Cerebellar nuclear complex (tissue), 1 donor: ENCODE results near the gene AKNAD1.
A peak's percentile ranks its signal among the peaks of the same experiment; 100 is the strongest.

Experiments
- DNase-seq, 2 experiments: peaks; one replicate each; lab custom pipeline; 2025; lab: John Stamatoyannopoulos, UW

Gene AKNAD1

DNA sequence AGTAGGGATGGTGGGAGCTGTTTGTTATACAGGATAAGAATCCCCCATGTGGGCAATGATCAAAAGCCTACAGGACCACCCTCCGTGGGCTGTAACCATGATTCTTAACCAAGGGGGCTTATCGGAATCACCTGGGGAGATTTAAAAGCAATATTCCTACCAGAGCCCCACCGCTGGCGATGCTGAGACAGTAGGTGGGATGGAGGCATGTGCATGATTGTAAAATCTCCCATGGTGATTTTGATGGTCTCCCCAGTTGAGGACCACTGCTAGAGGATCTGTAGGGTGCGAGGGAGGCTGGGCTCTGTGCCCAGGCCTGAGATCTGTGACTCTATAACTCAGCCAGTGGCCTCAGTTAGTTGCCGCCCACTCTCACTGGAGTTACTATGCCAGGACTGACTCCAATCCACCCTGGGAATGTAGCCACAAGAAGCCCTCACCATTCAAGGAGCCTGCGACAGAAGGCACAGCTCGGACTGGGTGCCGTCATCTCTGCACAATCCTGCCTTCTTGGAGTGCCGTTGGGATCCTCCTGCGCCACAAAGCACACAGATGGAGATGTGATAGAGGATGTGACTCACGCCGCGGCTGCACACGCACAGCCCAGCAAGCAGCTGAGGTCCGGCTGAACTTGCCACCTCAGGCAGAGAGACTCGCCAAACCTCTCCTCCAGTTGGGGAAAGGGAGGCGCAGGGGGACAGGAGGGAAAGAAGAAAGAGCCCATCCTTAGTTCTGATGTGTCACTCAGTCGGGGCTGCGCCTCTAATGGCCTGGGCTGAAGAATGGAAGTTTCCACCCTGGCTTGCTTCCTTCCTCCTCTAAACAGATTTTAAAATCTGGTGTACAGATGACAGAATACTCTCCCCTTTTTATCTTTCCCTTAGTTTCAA, 26.5 kb downstream of the AKNAD1 start:
- peak in 1 of 2 experiments; percentile 19 for DNase-seq

DNA sequence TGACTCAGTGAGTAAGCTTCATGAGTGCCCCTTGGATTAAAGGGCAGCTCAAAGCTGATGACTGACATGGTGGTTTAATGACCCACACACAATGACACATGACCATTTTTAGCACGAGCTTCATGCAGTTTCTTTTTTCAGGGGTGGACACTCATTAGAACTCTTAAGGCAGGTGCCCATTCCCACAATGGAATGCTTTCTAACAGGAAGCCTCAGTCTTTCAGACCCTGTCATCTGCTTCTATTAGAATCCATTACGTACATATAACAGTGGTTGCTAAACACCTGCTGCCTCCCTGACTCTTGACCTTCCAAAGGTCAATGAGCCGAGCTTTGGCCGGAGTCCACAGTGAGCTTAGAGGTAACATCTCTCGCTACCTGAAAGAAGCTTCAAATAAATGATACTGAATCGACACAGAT, 27.4 kb downstream of the AKNAD1 start:
- no peak for DNase-seq

DNA sequence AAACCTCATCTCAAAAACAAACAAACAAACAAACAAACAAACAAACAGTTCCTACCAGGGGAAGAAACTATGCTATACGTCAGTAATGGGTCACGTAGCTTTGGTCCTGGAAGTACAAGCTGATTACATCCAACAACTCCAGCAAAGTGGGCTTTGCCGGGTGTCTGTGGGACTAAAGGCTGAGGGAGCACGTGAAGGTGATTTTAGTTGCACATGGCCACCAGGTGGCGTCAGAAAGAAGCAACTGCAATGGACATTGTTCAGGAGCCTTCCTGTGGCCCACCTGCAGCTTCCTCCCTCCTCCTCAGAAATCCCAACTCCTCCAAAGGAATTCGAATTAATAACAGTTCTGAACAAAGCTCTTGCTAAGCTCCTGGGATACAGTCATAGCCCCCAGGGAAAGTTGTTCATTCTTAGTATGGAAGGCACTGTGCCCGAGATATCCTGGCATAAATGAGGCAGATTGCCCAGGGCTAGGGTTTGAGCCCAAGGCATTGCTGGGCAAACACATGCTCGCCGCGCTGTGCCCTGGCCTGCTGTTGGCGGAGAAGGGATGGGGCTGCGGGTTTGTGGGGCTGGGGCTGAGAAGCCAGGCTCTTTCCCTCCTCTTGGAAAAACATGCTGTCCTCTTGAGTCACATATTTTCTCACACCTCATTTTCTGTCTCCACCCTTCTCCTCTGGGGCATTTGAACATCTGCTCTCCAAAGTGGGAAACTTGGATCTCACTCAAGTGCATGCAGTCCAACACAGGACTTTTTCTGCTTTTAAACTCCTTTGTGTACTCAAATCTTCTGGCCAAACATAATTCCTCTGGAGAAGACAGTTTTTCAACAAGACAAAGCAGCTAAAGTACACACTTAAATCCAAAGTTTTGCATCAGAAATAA, 28.6 kb downstream of the AKNAD1 start:
- peak in 1 of 2 experiments; percentile 25 for DNase-seq

DNA sequence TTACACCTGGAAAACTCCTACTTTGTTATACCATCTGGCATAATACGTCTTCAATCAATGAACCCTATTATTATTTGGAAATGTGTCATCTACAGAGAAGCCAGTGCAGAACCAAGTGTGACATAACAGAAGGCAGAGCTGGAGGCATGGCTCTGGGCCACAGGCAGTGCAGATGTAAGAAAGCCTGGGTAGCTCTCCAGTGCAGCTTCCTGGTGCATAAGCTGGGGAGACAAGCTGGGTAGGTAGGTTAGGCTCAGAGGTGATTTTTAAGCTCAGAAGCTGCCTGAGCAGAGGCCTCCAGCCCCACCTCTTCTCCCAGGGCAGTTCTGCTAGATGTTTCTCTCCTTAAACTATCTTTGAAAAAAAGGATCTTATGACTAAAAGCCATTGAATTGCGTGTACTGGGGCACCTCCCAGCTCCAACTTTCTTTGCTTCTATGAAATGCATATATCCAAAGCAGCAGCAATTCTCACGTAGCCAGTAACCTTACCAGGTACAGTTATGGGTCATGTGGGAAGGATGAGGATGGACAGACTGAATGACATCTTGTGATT, 30.7 kb downstream of the AKNAD1 start:
- DNase-seq, result no peak

DNA sequence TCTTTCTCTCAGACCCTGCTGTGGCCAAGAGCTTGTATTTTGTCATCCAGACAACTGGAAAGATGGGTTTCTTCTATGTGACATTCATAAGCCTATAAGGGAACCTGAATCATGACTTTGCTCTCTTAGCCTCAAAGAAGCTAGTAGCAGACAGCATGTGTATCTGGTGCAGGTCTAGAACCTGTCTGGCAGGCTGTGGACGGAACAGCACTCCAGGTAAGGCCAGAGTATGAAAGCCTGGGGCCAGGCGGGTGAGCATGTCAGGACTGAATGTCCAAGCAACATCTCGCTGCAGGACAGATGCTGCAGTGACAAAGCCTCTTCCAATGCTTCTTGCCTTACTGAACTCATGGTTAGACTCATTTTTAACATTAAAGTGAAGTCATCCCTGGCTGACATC, 32.8 kb downstream of the AKNAD1 start:
- no peak for DNase-seq

DNA sequence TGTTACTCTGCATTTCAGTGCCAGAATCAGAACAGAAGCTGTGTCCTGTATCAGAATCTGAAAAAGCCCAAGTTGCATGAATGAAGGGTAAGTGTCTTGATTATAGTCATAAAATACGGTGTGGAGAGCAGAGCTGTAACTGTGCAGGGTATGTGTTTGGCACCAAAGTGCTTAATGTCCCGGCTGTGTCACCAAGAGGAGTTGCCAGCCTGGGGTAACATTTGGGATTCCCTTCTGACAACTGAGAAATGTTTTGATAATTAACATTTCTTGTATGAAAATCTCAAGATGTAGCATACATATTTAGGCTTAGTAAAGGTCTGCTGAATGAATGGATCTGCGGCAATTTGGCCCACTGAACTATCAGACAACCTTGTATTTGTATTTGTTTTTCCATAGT, 33.3 kb downstream of the AKNAD1 start:
- no peak for DNase-seq

DNA sequence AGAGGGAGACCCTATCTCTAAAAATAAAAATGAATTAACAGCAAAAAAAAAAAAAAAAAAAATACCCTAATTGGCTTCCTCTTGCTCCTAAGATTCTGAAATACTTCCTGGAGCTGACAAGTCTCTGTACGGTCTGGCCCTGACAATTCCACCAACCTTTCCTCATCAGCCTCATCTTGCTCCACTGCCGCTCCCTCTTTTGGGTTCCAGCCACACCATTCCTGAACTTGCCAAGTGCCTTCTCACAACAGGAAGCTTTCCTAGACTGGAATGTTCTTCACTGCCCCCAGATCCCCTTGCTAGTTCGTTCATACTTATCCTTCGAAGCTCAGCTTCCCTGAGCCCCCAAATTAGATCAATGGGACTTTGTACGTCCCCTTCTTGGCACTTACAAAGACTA, 37.0 kb downstream of the AKNAD1 start:
- DNase-seq, result no peak

DNA sequence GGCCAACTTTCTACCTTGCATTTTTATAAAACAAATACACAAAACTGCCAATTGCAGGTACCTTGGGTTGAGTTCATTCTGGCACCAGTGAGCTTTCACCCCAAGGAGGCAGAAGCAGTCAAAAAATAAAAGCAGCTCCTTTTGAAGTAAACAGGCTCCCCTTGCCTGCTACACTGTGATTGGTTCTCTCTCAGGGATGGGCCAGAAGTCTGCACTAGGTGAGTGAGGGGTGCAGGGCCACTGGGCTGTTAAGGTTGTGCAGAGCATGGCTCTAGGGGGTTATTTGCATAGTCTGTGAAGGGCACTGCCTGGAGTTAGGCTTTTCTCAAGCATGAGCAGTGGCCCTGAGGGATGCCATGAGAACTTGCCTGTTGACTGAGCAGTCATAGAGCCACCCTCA, 39.1 kb downstream of the AKNAD1 start:
- DNase-seq, result no peak

DNA sequence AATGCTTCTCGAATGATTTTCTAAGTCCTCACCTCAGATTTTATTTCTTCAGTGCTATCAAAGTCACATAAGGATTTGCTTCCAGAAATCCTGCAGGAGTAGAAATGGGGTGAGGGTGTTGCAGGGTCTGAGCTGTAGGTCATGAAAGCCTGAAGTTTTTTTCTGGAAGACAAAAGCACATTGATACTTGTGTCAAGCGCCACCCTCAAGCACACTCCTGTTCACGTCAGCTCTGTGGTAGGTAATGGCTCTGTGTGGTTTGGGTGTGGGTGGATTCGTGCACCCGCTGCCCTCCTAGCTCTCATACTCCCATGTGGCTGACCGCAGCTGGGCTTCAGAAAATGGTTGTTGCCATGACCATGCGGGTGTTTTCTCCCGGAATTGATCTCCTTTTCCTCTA, 39.9 kb downstream of the AKNAD1 start:
- DNase-seq, result no peak

DNA sequence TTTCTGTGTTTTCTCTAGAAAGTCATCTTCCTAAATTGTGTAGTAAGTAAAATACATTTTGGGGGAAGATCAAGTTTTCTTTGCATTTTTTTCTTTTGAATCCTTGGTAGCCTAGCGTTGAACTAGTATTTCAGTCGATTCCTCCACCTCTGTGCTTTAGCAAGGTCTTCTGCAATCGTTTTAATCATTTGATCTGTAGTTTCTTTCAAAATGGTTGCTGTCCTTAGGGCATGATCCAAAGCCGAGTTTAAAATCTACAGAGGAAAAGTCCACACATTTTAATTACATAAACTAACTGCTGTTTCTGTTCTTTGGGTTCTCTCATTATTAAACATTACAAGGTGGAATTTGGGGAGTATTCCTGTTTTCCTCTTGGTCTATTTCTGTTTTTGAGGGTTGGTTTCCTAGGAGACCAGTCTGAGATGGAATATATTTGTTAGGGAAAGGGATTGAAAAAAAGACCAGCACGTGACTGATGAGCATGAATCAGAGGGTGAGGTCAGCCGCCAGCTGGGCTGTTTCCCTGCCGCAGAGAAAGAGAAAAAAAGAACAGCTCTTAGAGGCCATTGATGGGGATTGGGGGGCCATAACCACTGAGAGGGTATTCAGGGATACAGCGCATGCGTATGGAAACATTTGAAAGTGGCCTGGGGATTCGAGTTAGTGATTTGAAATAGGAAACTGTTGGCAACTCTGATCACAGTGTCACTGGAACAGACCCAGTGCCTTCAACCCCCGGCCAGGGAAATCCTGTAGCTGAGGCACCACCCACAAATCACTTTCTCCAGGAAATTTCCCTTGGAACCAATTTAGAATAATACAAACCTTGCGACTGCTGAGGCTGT, 40.6 kb downstream of the AKNAD1 start:
- peak in 1 of 2 experiments; percentile 48 for DNase-seq

DNA sequence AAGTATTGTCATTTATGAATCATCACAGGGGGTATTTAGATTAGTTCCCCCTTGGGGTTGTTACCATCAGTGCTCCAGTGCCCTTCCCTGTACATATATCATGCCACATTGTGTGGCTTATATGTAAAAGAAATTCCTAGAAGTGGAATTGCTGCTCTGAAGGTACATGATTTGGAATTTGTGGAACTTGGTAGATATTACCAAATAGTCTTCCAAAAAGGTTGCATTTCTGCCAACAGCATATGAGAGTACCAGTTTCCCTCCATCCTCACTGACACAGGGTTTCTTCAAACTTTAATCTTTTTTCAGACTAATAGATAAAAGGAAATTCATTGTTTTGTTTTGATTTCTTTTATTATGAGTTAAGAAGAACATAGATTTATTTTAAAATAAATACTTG, 41.3 kb downstream of the AKNAD1 start:
- DNase-seq, result no peak

DNA sequence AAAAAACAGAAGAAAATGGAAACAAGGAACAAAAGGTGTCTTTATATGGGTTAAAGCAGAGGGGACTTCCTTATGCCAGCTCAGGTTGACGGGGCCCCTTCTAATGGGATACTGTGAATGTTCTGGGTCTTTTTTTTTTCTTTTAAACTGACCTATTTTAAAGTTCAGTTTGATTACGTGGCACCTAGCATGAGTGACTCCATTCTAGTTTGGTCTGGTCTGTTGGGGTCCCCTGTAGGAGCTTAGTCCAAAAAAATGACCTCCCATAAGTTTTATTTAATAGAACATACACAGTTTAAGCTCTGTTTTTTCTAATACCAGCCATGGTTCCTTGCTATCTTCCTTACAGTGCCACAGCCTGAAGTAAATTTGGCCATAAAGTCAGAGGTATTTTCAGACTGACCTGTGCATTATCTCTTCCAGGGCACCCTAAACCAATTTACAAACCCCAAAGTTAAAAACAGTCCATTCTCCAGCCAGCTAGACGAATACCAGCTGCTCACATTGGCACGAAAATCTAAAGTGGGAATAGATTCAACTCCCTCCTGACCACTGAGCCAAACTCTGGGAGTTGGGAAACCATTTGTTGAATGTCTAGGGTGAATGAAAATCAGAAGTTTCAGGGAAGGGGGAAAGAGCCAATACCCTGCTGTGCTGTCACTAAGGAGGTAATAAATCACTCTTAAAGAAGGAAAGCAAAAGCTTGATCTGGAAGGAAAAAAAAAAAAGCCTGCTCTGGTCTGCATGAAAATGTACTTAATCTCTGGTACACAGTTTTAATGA, 42.4 kb downstream of the AKNAD1 start:
- DNase-seq, result no peak

DNA sequence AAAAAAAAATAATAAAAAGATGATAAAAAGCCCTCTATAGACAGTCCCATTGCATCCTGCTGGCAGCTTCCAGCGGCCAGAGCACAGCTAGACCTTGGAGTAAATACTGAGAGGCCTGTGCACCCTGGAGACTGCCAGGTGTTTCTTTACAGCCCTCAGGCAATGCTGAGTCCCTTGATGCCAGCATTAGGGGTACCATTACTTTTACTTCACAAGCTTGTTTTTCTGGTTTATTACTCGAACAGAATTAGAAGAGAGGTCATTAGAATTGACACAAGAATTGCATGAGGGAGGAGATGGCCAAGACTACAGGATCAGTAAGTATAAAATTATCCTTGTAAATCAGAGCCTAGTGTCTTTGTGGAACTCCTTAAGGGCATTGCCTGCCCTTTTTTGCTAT, 43.6 kb downstream of the AKNAD1 start:
- DNase-seq, result no peak

DNA sequence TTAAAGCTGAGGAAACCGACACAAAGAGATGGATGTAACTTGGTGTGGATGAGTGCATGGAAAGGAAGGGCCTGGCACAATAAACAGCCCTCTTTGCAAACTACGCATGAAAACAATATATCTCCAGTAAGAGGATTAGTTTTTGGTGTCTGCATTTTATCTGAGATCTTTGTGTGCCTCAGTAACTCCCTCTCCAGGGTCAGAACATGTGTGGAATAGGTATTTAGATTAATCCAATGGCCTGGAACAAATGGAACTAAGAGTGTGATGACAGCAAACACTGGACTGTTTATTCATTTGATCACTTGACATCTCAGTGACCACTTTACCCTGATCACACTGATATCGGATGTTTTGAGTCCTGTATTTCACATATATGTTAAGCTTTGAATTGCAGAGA, 45.3 kb downstream of the AKNAD1 start:
- no peak for DNase-seq

DNA sequence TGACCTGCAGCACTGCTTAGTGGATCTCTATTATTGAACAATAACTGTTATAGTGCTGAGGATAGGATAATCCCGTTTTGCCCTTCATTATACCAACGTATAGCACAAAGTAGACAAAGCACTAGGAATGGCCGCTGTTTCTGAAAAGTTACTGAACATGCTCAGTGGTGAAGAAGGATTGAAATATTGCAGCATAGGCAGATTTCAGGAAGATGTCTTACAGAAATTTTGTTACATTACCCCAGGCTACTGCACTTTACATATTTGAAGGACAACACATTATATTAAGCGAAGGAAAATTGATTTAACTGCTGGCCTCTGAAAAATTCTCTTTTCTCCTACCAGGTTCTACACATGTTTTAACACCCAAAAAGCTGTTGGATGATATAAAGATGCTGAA, 48.5 kb downstream of the AKNAD1 start:
- DNase-seq, result no peak

DNA sequence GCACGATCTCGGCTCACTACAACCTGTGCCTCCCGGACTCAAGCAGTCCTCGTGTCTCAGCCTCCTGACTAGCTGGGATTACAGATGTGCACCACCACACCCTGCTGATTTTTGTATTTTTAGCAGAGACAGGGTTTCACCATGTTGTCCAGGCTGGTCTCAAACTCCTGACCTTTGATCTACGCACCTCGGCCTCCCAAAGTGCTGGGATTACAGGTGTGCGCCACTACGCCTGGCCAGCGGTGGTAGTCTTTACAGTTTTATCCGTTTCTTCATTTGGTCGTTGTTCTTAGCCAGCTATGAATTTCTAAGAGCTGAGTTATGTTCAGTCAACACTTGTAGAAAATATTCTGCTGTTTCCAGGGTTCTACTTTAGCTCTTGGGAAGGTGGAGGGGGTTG, 53.3 kb downstream of the AKNAD1 start:
- no peak for DNase-seq

DNA sequence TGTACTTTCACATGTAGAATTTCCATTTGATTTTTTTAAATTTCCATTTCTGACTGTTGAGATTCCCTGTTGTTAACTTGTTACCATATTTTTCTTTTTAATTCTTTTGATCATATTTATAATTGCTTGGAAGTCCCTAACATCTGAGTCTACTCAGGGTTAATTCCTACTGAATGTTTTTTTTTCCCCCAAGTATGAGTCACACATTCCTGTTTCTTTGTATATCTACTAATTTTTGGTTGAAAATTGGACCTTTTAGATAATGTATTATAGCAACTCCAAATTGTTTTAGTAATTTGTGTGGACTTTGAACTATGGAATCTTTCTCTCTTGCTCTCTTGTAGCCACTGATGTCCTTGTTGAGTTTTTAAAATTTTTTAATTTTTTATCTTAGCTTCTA, 55.8 kb downstream of the AKNAD1 start:
- DNase-seq, result no peak

DNA sequence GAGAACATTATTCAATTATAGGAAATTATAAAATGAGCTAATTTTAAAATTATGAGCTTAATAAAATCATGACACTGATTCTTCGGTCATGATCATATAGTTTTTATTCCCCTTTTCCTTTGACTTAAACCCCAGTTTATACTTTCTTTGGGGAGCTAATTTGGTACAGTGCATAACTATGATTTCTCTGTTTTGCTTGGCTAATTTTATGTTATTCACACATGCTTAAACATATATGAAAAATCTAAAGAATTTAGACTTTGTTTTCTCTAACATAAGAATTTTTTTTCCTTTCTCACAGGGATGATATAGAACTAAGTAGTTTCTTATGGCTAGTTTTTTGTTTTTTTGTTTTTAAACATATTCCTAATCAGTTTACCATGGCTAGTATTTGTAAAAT, 57.9 kb downstream of the AKNAD1 start:
- DNase-seq, result no peak

DNA sequence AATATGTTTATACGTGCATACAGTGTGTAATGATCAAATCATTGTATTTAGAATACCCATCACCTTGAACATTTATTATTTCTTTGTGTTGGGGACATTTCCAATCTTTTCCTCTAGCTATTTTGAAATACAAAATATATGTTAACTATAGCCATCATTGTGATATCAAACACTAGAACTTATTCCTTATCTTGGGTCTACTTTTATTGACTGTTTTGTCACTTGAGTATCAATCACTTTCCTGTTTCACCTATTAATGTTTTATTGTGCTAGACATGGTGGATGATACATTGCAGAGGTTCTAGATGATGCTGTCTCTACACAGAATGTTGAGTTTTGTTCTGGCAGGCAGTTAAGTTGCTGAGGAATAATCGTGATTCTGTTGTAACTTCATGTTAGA, 64.5 kb downstream of the AKNAD1 start:
- DNase-seq, result no peak

DNA sequence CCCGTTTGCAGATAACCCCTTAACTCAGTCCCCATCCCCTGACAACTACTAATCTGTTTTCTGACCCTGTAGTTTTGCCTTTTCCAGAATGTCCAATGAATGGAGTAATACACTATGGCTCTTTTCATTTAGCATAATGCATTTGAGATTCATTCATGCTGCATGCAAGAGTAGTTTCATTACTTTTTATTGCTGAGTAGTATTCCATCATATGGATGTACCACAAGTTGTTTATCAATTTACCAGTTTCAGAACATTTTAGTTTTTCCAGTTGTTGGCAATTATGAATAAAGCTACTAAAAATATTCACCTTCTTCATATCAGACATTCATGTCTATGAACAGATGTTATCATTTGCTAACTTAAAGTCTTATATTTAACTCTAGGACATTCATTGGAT, 65.1 kb downstream of the AKNAD1 start:
- DNase-seq, result no peak

DNA sequence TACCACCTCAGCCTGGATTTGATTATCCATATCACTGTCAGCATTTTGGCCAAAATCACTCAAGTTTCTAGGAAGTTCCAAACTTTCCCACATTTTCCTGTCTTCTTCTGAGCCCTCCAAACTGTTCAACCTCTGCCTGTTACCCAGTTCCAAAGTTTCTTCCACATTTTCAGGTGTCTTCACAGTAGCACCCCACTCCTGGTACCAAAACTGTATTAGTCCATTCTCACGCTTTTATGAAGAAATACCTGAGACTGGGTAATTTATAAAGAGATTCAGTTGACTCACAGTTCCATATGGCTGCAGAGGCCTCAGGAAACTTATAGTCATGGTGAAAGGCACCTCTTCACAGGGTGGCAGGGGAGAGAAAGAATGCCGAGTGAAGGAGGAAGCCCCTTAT, 71.0 kb downstream of the AKNAD1 start:
- DNase-seq, result no peak
